Muscle of leg (tissue), 11 donors: ENCODE measurements around the gene UVRAG. TPM values are rescaled to one million over a fixed set of nuclear protein-coding genes. Genes with fewer than 3 reads are reported as not detected.
"Not testable (repeated sequence)": the region's sequence is repeated elsewhere in the genome, so short reads cannot be mapped to it uniquely, and the experiment has no call there.

ENCODE experiments used
- DNase-seq: peaks from one replicate; pipeline ENCODE4 v3.0.0; 2013
- H3K27ac ChIP-seq: one replicate; pipeline ENCODE4 v1.5.1; 2013; ENCODE audit warnings: mild to moderate bottlenecking, low read length, control low read depth
- H3K27me3 ChIP-seq: one replicate; pipeline ENCODE4 v1.6.1; 2013; ENCODE audit warnings: low read length; ENCODE audit not compliant: control insufficient read depth, insufficient read depth
- H3K36me3 ChIP-seq: one replicate; pipeline ENCODE4 v1.6.1; 2013; ENCODE audit warnings: low read length; ENCODE audit not compliant: control insufficient read depth, insufficient read depth
- H3K4me1 ChIP-seq: one replicate; pipeline ENCODE4 v1.6.1; 2013; ENCODE audit warnings: low read length; ENCODE audit not compliant: control insufficient read depth, insufficient read depth
- H3K4me3 ChIP-seq: one replicate; pipeline ENCODE4 v1.5.1; 2013; ENCODE audit warnings: low read length, control low read depth
- H3K9me3 ChIP-seq: replicated peaks from 2 replicates; pipeline ENCODE4 v1.6.1; 2013; ENCODE audit warnings: low read depth, low read length; ENCODE audit not compliant: control insufficient read depth
- WGBS: methylation state at CpG from one replicate; pipeline ENCODE4 v1.1.5; 2013; ENCODE audit warnings: missing lambda C conversion rate; ENCODE audit not compliant: insufficient coverage; 5-methylcytosine and 5-hydroxymethylcytosine counted together
- polyA plus RNA-seq, 8 donors: library from polyadenylated mRNA; unstranded; fragments of 120-200 nt; gene quantifications; one replicate each; pipeline versions ENCODE4 v1.2.1 to v1.2.3, GENCODE V29; 2013; ENCODE audit warnings: inconsistent platforms in 1 of 8, low replicate concordance in 1 of 8; ENCODE audit not compliant: insufficient read length in 8 of 8, insufficient read depth in 1 of 8
- total RNA-seq: library from RNA; stranded (reverse); fragments of 120-200 nt; gene quantifications from one replicate; pipeline ENCODE4 v1.2.4, GENCODE V29; 2013

The UVRAG gene
- total and polyA plus RNA-seq, 9 donors, result 8.1 to 10.2 (median 9.1) TPM

DNA sequence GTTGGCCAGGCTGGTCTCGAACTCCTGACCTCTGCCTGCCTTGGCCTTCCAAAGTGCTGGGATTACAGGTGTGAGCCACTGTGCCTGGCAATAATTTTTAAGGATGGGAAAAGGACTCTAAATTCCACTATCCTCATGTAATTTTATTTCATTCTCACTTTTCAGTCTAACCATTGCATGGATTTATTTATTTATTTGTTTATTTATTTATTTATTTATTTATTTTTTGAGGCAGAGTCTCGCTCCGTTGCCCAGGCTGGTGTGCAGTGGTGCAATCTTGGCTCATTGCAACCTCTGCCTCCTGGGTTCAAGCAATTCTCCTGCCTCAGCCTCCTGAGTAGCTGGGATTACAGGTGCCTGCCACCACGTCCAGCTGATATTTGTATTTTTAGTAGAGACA lies 38.6 kb downstream of the UVRAG start:
- H3K4me1 ChIP-seq, H3K4me3 ChIP-seq, H3K36me3 ChIP-seq, H3K9me3 ChIP-seq, DNase-seq, H3K27me3 ChIP-seq, H3K27ac ChIP-seq: not testable (repeated sequence)
- 100% methylated on average over 2 of the region's 4 CpGs for WGBS

DNA sequence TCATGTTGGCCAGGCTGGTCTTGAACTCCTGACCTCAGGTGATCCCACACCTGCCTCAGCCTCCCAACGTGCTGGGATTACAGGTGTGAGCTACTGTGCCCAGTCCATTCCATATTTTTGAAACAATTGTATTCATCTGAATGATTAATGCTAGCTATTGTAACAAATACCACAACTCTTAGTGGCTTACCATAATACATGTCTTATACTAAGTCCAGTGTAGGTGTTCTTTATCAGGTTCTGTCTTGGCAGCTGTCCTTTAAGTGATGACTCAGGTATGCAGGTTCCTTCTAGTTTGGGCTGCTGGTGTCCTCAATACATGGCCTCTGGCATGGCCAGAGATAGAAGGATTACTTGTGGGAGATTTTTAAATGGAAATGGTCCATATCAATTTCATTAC lies 39.0 kb downstream of the UVRAG start:
- Histone ChIP-seq H3K4me3 (no peak overlapping the region), H3K4me1 (peaks cover 3% of the 10 kb centered on the region), H3K36me3 (peaks cover 8% of the 10 kb centered on the region), H3K27me3 (no peaks in the 10 kb centered on the region), H3K27ac (no peak overlapping the region), H3K9me3 (no peaks in the 10 kb centered on the region)
- no CpG with 5 or more reads among the region's 1 CpG for WGBS
- DNase-seq, result no peak

DNA sequence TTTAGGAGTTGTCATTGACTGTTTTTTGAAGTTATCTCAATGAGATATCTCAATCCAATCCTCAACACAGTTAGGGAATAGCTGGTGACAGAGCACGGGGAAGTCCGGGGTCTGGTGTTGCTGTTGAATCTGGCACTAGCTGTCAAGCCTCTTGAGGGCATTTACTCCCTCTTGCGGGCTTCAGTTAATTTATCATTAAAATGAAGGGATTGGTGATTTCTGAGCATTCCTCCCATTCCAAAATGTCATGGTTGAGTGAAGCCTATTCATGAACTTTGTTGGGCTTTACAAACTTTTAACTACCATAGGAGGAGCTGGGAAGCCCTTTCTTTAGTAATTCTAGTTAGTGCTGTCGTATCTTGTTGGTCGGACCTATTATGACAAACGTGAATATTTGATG lies 40.2 kb downstream of the UVRAG start:
- no peak overlapping the region for H3K27ac ChIP-seq
- H3K27me3 ChIP-seq, result no peaks in the 10 kb centered on the region
- DNase-seq, result no peak
- peaks cover 8% of the 10 kb centered on the region for H3K36me3 ChIP-seq
- peaks cover 3% of the 10 kb centered on the region for H3K4me1 ChIP-seq
- H3K9me3 ChIP-seq, result no peaks in the 10 kb centered on the region
- H3K4me3 ChIP-seq, result no peak overlapping the region
- 100% methylated on average over 1 of the region's 6 CpGs for WGBS

DNA sequence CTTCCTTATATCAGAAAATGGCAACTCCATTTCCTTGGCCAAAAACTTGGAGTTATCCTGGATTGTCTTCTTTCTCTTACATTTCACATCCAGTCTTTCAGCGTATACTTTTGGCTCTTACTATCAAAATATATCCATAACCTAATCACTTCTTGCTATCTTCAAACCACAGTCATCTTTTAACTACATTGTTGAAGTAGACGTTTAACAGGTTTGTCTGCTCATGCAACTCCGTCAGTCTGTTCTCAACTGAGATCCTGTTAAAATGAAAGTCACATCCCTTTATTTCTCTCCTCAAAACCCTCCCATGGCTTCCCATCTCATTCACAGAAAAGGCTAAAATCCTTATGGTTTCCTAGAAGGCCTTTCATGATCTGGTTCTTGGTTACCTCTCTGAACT lies 41.9 kb downstream of the UVRAG start:
- no peak for DNase-seq
- 100% methylated on average over 3 of the region's 3 CpGs for WGBS
- H3K4me3 ChIP-seq, result no peak overlapping the region
- no peak overlapping the region for H3K27ac ChIP-seq
- no peaks in the 10 kb centered on the region for H3K4me1 ChIP-seq
- no peaks in the 10 kb centered on the region for H3K27me3 ChIP-seq
- no peaks in the 10 kb centered on the region for H3K9me3 ChIP-seq
- peaks cover 8% of the 10 kb centered on the region for H3K36me3 ChIP-seq

GRCh38 chr11:75858042-75858441 lies 43.0 kb downstream of the UVRAG start:
- Histone ChIP-seq H3K4me1 (no peaks in the 10 kb centered on the region), H3K27me3 (no peaks in the 10 kb centered on the region), H3K9me3 (no peaks in the 10 kb centered on the region), H3K4me3 (no peak overlapping the region), H3K27ac (no peak overlapping the region), H3K36me3 (peaks cover 6% of the 10 kb centered on the region)
- DNase-seq, result no peak

GRCh38 chr11:75858613-75859012 lies 43.6 kb downstream of the UVRAG start:
- Histone ChIP-seq H3K27ac (no peak overlapping the region), H3K27me3 (no peaks in the 10 kb centered on the region), H3K4me1 (no peaks in the 10 kb centered on the region), H3K4me3 (no peak overlapping the region), H3K36me3 (peaks cover 6% of the 10 kb centered on the region), H3K9me3 (no peaks in the 10 kb centered on the region)
- WGBS, result no CpG with 5 or more reads among the region's 3 CpGs
- DNase-seq, result no peak

GRCh38 chr11:75859614-75860013 lies 44.6 kb downstream of the UVRAG start:
- Histone ChIP-seq H3K4me1 (no peaks in the 10 kb centered on the region), H3K9me3 (no peaks in the 10 kb centered on the region), H3K27ac (no peak overlapping the region), H3K27me3 (no peaks in the 10 kb centered on the region), H3K4me3 (no peak overlapping the region), H3K36me3 (peaks cover 3% of the 10 kb centered on the region)
- WGBS, result no CpG with 5 or more reads among the region's 2 CpGs
- no peak for DNase-seq

- Histone ChIP-seq H3K27ac (no peak overlapping the region), H3K4me3 (no peak overlapping the region), H3K27me3 (no peaks in the 10 kb centered on the region), H3K9me3 (no peaks in the 10 kb centered on the region), H3K4me1 (no peaks in the 10 kb centered on the region), H3K36me3 (peaks cover 3% of the 10 kb centered on the region)
- DNase-seq, result no peak
- 92% methylated on average over 2 of the region's 2 CpGs for WGBS
Measured at GRCh38 chr11:75862437-75862836, 47.4 kb downstream of the UVRAG start.

- Histone ChIP-seq H3K36me3 (peaks cover 3% of the 10 kb centered on the region), H3K27me3 (no peaks in the 10 kb centered on the region), H3K4me1 (no peaks in the 10 kb centered on the region), H3K4me3 (no peak overlapping the region), H3K27ac (no peak overlapping the region), H3K9me3 (no peaks in the 10 kb centered on the region)
- WGBS, result 57% methylated on average over 3 of the region's 6 CpGs
- peak; percentile 62 for DNase-seq
Measured at GRCh38 chr11:75867778-75868374, 52.9 kb downstream of the UVRAG start.

- no peaks in the 10 kb centered on the region for H3K4me1 ChIP-seq
- H3K9me3 ChIP-seq, result no peaks in the 10 kb centered on the region
- H3K4me3 ChIP-seq, result no peak overlapping the region
- no peak for DNase-seq
- WGBS, result no CpG with 5 or more reads among the region's 1 CpG
- H3K27ac ChIP-seq, result no peak overlapping the region
- H3K36me3 ChIP-seq, result peaks cover 3% of the 10 kb centered on the region
- no peaks in the 10 kb centered on the region for H3K27me3 ChIP-seq
Measured at GRCh38 chr11:75868990-75869389, 54.0 kb downstream of the UVRAG start.
